ENCODE measurements around the gene PIEZO2. TPM values are rescaled to one million over a fixed set of nuclear protein-coding genes. Genes with fewer than 3 reads are reported as not detected.
"Not testable (repeated sequence)": the region's sequence is repeated elsewhere in the genome, so short reads cannot be mapped to it uniquely, and the experiment has no call there.

PIEZO2 gene
- total RNA-seq, 2 experiments from 2014 or later = not detected

DNA sequence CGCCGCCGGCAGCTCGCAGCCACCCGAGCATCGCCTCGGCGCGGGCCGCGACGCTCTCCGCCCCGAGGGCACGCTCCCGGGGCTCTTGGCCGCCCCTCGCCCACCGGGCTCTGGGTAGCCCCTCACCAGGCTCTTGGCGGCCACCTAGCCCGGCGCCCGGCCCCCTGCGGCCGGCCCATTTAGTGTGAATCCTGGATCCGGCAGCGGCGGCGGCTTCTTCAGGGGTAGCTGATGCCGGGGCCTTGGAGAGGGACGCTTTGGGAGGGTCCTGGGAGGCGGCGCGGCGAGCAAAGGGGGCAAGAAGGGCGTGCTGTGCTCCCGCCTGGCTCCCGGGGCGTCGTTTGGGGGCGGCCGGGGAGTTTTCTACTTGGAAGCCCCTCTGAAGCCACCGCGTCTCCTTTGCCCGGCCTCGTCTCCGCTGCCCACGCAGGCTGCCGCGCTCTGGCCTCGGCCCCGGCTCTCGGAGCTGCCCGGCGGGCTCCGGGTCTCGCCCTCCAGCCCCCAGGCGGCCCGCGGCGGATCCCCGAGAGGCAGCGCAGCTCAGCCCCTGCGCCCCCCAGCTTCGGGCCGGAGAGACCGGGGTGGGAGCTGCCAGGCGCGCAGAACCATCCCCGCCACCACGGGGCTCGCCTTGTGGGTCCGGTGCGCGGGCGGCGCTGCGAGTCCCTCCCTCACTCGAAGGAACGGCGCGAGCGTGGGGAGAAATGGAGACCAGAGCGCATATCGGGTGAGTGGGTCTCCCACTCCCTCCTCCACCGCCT lies 509 bp downstream of the PIEZO2 start:
- POLR2A ChIA-PET = no interaction called here
- Mint-ChIP-seq H3K4me3 (no peak overlapping the region), H3K27me3 (peaks cover 34% of the 10 kb centered on the region), H3K36me3 (ENCODE audit: low read depth) (no peaks in the 10 kb centered on the region), H3K4me1 (peaks cover 5% of the 10 kb centered on the region), H3K9me3 (ENCODE audit: low read depth) (no peaks in the 10 kb centered on the region), H3K27ac (no peak overlapping the region)
- CTCF ChIA-PET = no interaction called here
- intact Hi-C loops (cut with DNase I, micrococcal nuclease) = no loop called here
- ATAC-seq (no peak), DNase-seq (no peak)

GRCh38 chr18:11147962-11148679 lies 1.2 kb downstream of the PIEZO2 start:
- intact Hi-C loops (cut with DNase I, micrococcal nuclease) = no loop called here
- ChIA-PET CTCF (no interaction called here), POLR2A (no interaction called here)
- ATAC-seq = no peak
- H3K27ac Mint-ChIP-seq = no peak overlapping the region
- H3K36me3 Mint-ChIP-seq (ENCODE audit: low read depth) = no peaks in the 10 kb centered on the region
- H3K4me1 Mint-ChIP-seq = peaks cover 5% of the 10 kb centered on the region
- peaks cover 34% of the 10 kb centered on the region for H3K27me3 Mint-ChIP-seq
- H3K9me3 Mint-ChIP-seq (ENCODE audit: low read depth) = no peaks in the 10 kb centered on the region
- H3K4me3 Mint-ChIP-seq = no peak overlapping the region
- no peak for DNase-seq

GRCh38 chr18:11147371-11147951 lies 1.9 kb downstream of the PIEZO2 start:
- DNase-seq (no peak), ATAC-seq (no peak)
- no peaks in the 10 kb centered on the region for H3K36me3 Mint-ChIP-seq (ENCODE audit: low read depth)
- ChIA-PET POLR2A (no interaction called here), CTCF (no interaction called here)
- H3K27me3 Mint-ChIP-seq = peaks cover 34% of the 10 kb centered on the region
- no peaks in the 10 kb centered on the region for H3K9me3 Mint-ChIP-seq (ENCODE audit: low read depth)
- H3K4me1 Mint-ChIP-seq = peaks cover 5% of the 10 kb centered on the region
- H3K4me3 Mint-ChIP-seq = no peak overlapping the region
- intact Hi-C loops (cut with DNase I, micrococcal nuclease) = no loop called here
- no peak overlapping the region for H3K27ac Mint-ChIP-seq

- no peak overlapping the region for H3K27ac Mint-ChIP-seq
- DNase-seq (no peak), ATAC-seq (no peak)
- H3K4me3 Mint-ChIP-seq = no peak overlapping the region
- peaks cover 34% of the 10 kb centered on the region for H3K27me3 Mint-ChIP-seq
- no peaks in the 10 kb centered on the region for H3K9me3 Mint-ChIP-seq (ENCODE audit: low read depth)
- peaks cover 5% of the 10 kb centered on the region for H3K4me1 Mint-ChIP-seq
- CTCF ChIA-PET = no interaction called here
- intact Hi-C loops (cut with DNase I, micrococcal nuclease) = no loop called here
- H3K36me3 Mint-ChIP-seq (ENCODE audit: low read depth) = no peaks in the 10 kb centered on the region
- POLR2A ChIA-PET = no interaction called here
Measured at GRCh38 chr18:11146947-11147345, 2.4 kb downstream of the PIEZO2 start.

GRCh38 chr18:11146238-11146946 lies 3.0 kb downstream of the PIEZO2 start:
- peaks cover 34% of the 10 kb centered on the region for H3K27me3 Mint-ChIP-seq
- no peak for ATAC-seq
- ChIA-PET POLR2A (no interaction called here), CTCF (no interaction called here)
- DNase-seq = no peak
- H3K9me3 Mint-ChIP-seq (ENCODE audit: low read depth) = no peaks in the 10 kb centered on the region
- intact Hi-C loops (cut with DNase I, micrococcal nuclease) = no loop called here
- H3K27ac Mint-ChIP-seq = no peak overlapping the region
- no peaks in the 10 kb centered on the region for H3K36me3 Mint-ChIP-seq (ENCODE audit: low read depth)
- H3K4me3 Mint-ChIP-seq = no peak overlapping the region
- peaks cover 5% of the 10 kb centered on the region for H3K4me1 Mint-ChIP-seq

DNA sequence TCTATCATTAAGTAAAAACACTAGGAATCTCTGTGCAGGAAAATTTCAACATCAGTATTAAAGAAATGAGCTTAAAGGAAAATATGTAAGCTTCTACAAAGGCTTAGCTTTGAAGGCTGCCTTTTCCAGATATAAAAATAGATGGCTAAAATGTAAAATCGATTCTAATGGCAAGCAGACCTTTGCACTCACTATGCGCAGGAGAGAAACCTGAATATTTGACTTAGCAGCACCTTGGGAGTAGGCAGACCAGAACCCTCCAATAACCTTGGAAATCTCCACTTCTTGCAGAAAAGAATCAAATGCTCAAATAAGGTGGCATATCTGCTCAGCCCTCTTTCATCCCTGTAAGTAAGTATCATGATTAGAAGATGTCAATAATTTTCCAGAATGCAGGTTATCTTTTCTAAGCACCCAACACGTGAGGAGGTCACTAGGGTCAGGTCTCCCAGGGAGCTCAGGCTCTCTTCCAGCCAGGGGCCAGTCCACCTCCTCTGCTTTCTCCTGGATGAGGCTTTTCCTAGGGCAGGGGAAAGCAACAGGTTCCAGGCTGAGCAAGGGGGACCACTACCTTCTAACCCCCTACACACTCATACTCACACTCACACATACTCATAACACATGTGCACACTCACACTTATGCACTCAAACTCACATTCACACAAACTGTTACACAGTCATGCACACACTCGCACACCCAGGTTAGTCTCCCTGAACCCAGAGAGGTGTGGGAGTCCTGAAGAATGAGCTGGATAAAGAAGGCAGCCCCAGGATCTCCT lies 3.8 kb downstream of the PIEZO2 start:
- peaks cover 31% of the 10 kb centered on the region for H3K27me3 Mint-ChIP-seq
- no peak overlapping the region for H3K4me3 Mint-ChIP-seq
- H3K36me3 Mint-ChIP-seq (ENCODE audit: low read depth) = no peaks in the 10 kb centered on the region
- CTCF ChIA-PET = no interaction called here
- POLR2A ChIA-PET = no interaction called here
- no peak overlapping the region for H3K27ac Mint-ChIP-seq
- ATAC-seq (no peak), DNase-seq (no peak)
- no peaks in the 10 kb centered on the region for H3K9me3 Mint-ChIP-seq (ENCODE audit: low read depth)
- intact Hi-C loops (cut with DNase I, micrococcal nuclease) = no loop called here
- peaks cover 5% of the 10 kb centered on the region for H3K4me1 Mint-ChIP-seq

DNA sequence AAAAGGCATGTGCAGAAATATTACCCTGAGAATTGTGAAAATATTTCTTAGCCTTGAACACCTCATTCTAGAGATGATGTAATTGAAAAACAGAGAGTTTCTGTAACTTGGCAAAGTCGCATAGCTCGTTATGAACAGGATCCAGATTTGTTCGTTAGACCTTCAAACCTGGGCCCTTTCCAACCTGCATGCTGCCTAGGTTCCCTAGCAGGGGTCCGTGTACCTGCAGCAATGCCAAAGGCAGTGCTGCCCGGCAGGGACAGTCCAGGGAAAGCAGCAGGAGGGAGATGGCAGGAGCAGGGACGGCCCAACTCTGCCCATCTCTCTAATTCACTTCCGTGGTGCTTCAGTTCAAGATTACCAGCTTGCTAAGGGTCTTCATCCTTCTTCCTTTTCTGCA lies 12.0 kb downstream of the PIEZO2 start:
- Mint-ChIP-seq H3K27ac (no peak overlapping the region), H3K36me3 (ENCODE audit: low read depth) (no peaks in the 10 kb centered on the region), H3K9me3 (ENCODE audit: low read depth) (no peaks in the 10 kb centered on the region), H3K4me3 (no peak overlapping the region), H3K4me1 (no peaks in the 10 kb centered on the region), H3K27me3 (peaks cover 3% of the 10 kb centered on the region)
- ChIA-PET CTCF (interaction anchor here (0.9 kb wide), 1 partner anchor 17 kb away, joined by 3 read pairs; no protein-coding TSS in a partner anchor), POLR2A (no interaction called here)
- no peak for DNase-seq
- intact Hi-C loops (cut with DNase I, micrococcal nuclease) = no loop called here
- ATAC-seq = no peak

DNA sequence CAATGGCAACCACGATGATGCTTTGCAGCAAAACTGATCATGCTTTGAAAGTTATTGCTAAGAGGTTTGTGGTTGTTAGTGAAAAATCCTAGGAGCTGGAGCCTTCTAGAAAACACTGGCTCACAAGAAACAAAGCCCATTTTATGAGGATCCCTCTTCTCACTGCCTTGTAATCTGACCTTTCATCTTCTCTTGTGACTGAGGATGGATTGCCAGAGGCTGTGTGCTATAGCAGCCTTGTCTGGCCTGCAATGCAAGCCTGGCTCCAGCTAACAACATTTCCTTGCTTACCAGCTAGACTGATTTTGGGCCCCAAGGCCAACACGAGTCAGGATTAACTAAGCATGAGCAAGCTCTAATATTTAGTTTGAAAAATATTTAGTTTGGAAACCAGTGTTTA lies 13.1 kb downstream of the PIEZO2 start:
- Mint-ChIP-seq H3K27me3 (peaks cover 3% of the 10 kb centered on the region), H3K36me3 (ENCODE audit: low read depth) (no peaks in the 10 kb centered on the region), H3K27ac (no peak overlapping the region), H3K9me3 (ENCODE audit: low read depth) (no peaks in the 10 kb centered on the region), H3K4me1 (no peaks in the 10 kb centered on the region), H3K4me3 (no peak overlapping the region)
- ChIA-PET CTCF (interaction anchor here (0.8 to 1.1 kb wide), 2 partner anchors 20 to 83 kb away, joined by 3 to 4 read pairs; no protein-coding TSS in a partner anchor), POLR2A (no interaction called here)
- DNase-seq (no peak), ATAC-seq (no peak)
- intact Hi-C loops (cut with DNase I, micrococcal nuclease) = no loop called here

GRCh38 chr18:11134940-11135339 lies 14.4 kb downstream of the PIEZO2 start:
- Mint-ChIP-seq H3K36me3 (ENCODE audit: low read depth) (no peaks in the 10 kb centered on the region), H3K27me3 (peaks cover 3% of the 10 kb centered on the region), H3K4me1 (no peaks in the 10 kb centered on the region), H3K9me3 (ENCODE audit: low read depth) (no peaks in the 10 kb centered on the region), H3K4me3 (no peak overlapping the region), H3K27ac (no peak overlapping the region)
- ATAC-seq (no peak), DNase-seq (no peak)
- POLR2A ChIA-PET = no interaction called here
- CTCF ChIA-PET = no interaction called here
- intact Hi-C loops (cut with DNase I, micrococcal nuclease) = no loop called here

GRCh38 chr18:11129059-11129458 lies 20.3 kb downstream of the PIEZO2 start:
- CTCF ChIA-PET = interaction anchor here (0.6 kb wide), 1 partner anchor 1416 kb away, joined by 3 read pairs; no protein-coding TSS in a partner anchor

More at GRCh38 chr18:11129059-11129458, 20.3 kb downstream of the PIEZO2 start:
- DNase-seq; H3K4me3 Mint-ChIP-seq; intact Hi-C loops (cut with DNase I, micrococcal nuclease); H3K4me1 Mint-ChIP-seq; H3K9me3 Mint-ChIP-seq (ENCODE audit: low read depth); POLR2A ChIA-PET; H3K27me3 Mint-ChIP-seq; ATAC-seq; H3K36me3 Mint-ChIP-seq (ENCODE audit: low read depth); H3K27ac Mint-ChIP-seq: not testable (repeated sequence)

Measured in activated CD4-positive, alpha-beta T cell treated with anti-CD3 and anti-CD28 coated beads for 36 hours (primary cell).